ENCODE results near the gene ESR1. TPM values are rescaled to one million over a fixed set of nuclear protein-coding genes. Genes with fewer than 3 reads are reported as not detected.

Gene ESR1
- total and polyA plus RNA-seq, 9 of the 15 experiments (the other 6 are each of a cell fraction or from before 2014, with no cell fraction given) = 0.03 to 0.27 (median 0.08) TPM; not detected in 1

GRCh38 chr6:151807513-151808370 is at the start of gene ESR1 (continued):
- TF ChIP-seq TEAD4 (IDR thresholded peaks at IDR 0.05; ENCODE audit: low read length) = no peak
- TF ChIP-seq TEAD4 (CRISPR knock-in tag; IDR thresholded peaks at IDR 0.05; ENCODE audit: borderline replicate concordance) = no peak
- no peak for TF ChIP-seq NFXL1 (CRISPR knock-in tag; IDR thresholded peaks at IDR 0.05)
- no peak for TF ChIP-seq SIN3A (IDR thresholded peaks at IDR 0.05; ENCODE audit: borderline replicate concordance in 2 of 2, control insufficient read depth in 1 of 2, low read depth in 2 of 2, low read length in 2 of 2)

GRCh38 chr6:151760486-151760885 is 47.0 kb upstream of the ESR1 start:
- H3K36me3 ChIP-seq (ENCODE audit: control insufficient read depth, insufficient read depth, low read length) = no peaks in the 10 kb centered on the region
- H3K4me2 ChIP-seq (ENCODE audit: insufficient read depth, low read length) = no peak overlapping the region
- H3K9ac ChIP-seq (ENCODE audit: insufficient read depth in 1 of 2, low read depth in 2 of 2, low read length in 2 of 2) = no peak overlapping the region
- H3K4me3 ChIP-seq = no peak overlapping the region
- H3K27ac ChIP-seq (ENCODE audit: extremely low read depth, low read depth, low read length) = no peak overlapping the region
- H3K79me2 ChIP-seq (ENCODE audit: control insufficient read depth, insufficient read depth, low read length) = no peaks in the 10 kb centered on the region
- in situ Hi-C loops (cut with MboI) (no loop called here), intact Hi-C loops (cut with micrococcal nuclease) (no loop called here)
- no peak overlapping the region for H2AFZ ChIP-seq (ENCODE audit: low read depth, low read length)
- no peaks in the 10 kb centered on the region for H3K4me1 ChIP-seq (replicated peaks in 1 of 2; ENCODE audit: control insufficient read depth in 2 of 2, insufficient read depth in 2 of 2, low read length in 2 of 2)
- TF ChIP-seq TEAD2 (tag; IDR thresholded peaks at IDR 0.05) (no peak), KHSRP (IDR thresholded peaks at IDR 0.05) (no peak), ADNP (tag; IDR thresholded peaks at IDR 0.05) (no peak), RBM39 (optimal IDR thresholded peaks at IDR 0.05; ENCODE audit: low read depth, low read length) (no peak), HCFC1 (IDR thresholded peaks at IDR 0.05; ENCODE audit: low read depth, low read length) (no peak), ZNF551 (CRISPR knock-in tag; IDR thresholded peaks at IDR 0.05) (no peak), GATA2 (CRISPR knock-in tag; IDR thresholded peaks at IDR 0.05) (no peak), PHF21A (IDR thresholded peaks at IDR 0.05; ENCODE audit: borderline replicate concordance, low read depth) (no peak), IRF9 (tag; IDR thresholded peaks at IDR 0.05) (no peak), FOXK1 (CRISPR knock-in tag; IDR thresholded peaks at IDR 0.05; ENCODE audit: borderline replicate concordance) (no peak), KAT7 (CRISPR knock-in tag; IDR thresholded peaks at IDR 0.05; ENCODE audit: borderline replicate concordance) (no peak), CCAR2 (IDR thresholded peaks at IDR 0.05; ENCODE audit: low read depth, low read length) (no peak), HDAC1 (IDR thresholded peaks at IDR 0.05) (no peak), ZKSCAN3 (CRISPR knock-in tag; IDR thresholded peaks at IDR 0.05) (no peak), POLR3A (IDR thresholded peaks at IDR 0.05; ENCODE audit: borderline replicate concordance, extremely low read depth, insufficient read depth, insufficient read length) (no peak), SREBF2 (CRISPR knock-in tag; IDR thresholded peaks at IDR 0.05) (no peak), MXI1 (IDR thresholded peaks at IDR 0.05; ENCODE audit: low read depth, low read length) (no peak)
- no peaks in the 10 kb centered on the region for H4K20me1 ChIP-seq (replicated peaks; ENCODE audit: control insufficient read depth, insufficient read depth, low read length)
- no peak for DNase-seq (ENCODE audit: extremely low read depth in 1 of 4, low spot score in 3 of 4)
- WGBS (ENCODE audit: insufficient coverage, low coverage, missing lambda C conversion rate) = 1% methylated on average over 7 of the region's 7 CpGs
- BruUV-seq (replicated peaks) = no TSS peak
- no peaks in the 10 kb centered on the region for H3K9me1 ChIP-seq (ENCODE audit: control insufficient read depth, insufficient read depth, low read length)
- H3K9me3 ChIP-seq (replicated peaks; ENCODE audit: control insufficient read depth, insufficient read depth, low read depth, low read length) = no peaks in the 10 kb centered on the region
- POLR2A ChIA-PET = interaction anchor here (0.5 kb wide), 1 partner anchor 124 kb away, joined by 3 read pairs; no protein-coding TSS in a partner anchor
- CTCF ChIA-PET (ENCODE audit: low intra/inter-chr PET ratio) = no interaction called here
- no peak for ATAC-seq
- FAIRE-seq = no peak
- no peaks in the 10 kb centered on the region for H3K27me3 ChIP-seq (ENCODE audit: control insufficient read depth in 2 of 2, insufficient read depth in 2 of 2, low read length in 2 of 2)
